Renal cortex interstitium (tissue), 11 donors: ENCODE results near the gene RERE. TPM values are rescaled to one million over a fixed set of nuclear protein-coding genes. Genes with fewer than 3 reads are reported as not detected.

Source experiments
- DNase-seq, 11 donors: peaks; one replicate each; pipeline ENCODE4 v3.0.0-alpha.2; 2013; ENCODE audit warnings: low read depth in 9 of 11, low spot score in 4 of 11; ENCODE audit errors: extremely low read depth in 1 of 11
- polyA plus RNA-seq, 3 donors: library from polyadenylated mRNA; unstranded; fragments of 120-200 nt; gene quantifications; one replicate each; pipeline ENCODE4 v1.2.1, GENCODE V29; 2013; ENCODE audit not compliant: insufficient read length in 3 of 3

RERE gene
- polyA plus RNA-seq, 3 donors = 149 to 169 (median 157) TPM

DNA sequence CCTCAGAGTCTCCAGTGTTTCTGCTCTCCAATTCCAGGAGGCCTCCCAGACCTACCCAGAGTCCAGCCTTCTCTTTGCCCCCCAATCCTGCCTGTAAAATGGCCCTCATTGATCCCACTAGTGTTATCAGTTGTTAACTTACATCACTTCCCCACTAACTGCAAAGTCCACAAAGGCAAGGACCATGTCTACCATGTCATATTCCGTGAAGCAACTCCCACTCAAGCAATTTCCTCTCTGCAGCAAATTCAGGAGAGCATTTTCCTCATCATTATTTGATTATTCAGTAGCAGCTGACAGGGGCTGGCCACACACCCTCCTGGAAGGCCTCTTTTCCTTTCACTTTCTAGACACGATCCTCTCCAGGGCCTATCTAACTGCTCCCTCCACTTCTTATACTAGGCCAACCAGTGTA is 153.5 kb downstream of the RERE start:
- DNase-seq = no peak

DNA sequence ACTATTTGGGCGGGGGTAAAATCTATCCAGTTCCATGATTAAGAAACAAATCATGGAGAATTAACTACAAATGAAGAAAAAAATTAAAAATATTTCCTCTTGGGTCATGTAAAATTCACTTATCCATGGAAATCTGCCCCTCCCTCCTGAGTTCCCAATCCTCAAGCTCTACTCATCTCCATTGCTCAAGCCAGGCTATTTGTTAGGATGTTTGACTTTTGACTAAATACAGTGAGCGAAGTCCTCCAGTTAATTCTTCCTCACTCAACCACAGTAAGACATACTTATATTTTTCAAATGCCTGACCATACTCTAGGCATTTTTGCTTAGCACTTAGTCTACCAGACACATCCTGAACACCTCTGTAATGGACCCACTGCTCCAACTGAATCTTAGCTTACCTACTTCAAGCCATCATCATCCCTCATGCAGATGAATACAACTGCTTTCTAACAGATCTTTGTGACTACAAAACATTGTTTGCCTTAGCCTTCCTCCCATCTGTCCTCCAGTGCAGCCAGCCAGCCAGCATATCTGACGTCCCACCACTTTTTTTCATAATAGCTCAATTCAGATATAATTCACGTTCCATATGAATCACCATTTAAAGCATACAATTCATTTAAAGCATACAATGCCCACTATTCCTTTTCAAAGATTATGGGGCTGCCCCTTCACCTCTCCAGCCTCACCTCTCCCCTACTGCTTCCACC is 154.2 kb downstream of the RERE start:
- no peak for DNase-seq

DNA sequence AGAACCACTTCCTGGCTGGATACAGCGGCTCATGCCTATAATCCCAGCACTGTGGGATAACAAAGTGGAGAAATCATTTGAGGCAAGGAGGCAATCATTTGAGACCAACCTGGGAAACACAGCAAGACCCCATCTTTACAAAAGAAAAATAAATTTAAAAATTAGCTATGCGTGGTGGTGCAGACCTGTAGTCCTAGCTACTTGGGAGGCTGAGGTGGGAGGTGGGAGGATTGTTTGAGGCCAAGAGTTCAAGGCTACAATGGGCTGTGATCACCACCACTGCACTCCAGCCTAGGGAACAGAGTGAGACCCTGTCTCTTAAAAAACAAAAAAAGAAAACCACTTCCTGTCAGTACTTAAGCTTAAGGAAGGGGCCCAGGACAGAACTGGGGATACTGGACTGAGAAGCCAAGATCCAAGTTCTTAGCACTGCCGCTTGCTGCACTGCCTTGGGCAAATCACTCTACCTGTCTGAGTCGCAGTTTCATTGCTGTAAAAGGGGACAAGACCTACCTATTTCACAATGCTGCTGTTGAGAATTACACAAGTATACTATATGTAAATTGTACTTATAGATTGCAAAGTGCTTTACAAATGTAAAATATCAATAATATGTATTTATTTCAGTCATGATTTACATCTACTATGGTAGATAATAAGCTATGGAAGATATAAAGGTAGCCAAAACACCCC is 154.9 kb downstream of the RERE start:
- no peak for DNase-seq

DNA sequence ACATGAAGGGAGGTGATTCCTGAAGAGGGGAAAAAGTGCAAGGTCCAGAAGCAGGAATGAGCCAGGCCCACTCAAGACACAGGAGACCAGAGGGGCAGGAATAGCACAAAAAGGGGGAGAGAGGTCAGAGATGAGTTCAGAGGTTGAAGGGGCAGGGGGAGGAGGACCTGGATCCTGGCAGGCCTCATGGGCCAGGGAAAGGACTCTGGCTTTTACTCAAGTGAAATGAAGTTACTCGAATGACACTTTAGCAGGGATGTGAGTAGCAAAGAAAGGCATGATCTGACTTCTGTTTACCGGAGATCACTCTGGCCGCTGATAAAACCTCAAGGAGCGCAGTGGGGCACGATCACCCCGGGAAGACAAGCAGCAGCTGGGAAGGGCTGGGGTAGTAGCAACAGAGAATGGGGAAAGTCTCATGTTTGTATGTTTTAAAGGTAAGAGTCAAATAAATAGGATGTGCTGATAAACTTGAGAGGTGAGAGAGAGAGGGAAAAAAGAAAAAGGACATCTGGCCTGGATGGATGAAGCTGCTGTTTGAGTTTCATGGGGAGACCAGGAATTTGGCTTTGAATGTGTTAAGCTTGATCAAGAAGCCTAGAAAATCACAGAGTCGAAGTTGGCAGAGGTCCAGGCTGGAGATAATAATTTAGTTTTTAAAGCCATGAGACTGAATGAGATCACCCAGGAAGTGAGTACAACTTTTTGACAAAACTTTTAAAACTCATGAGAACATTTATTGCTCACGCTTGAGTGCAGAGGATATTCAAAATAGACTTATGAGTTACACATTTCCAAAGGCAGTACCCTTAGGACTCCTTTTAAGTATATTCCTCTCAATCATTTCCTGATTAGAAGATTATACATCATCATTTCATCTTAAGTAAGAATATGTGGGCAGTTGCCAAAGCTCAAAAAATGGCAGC is 156.0 kb downstream of the RERE start:
- DNase-seq = peak in 1 of 11 donors; percentile 40

DNA sequence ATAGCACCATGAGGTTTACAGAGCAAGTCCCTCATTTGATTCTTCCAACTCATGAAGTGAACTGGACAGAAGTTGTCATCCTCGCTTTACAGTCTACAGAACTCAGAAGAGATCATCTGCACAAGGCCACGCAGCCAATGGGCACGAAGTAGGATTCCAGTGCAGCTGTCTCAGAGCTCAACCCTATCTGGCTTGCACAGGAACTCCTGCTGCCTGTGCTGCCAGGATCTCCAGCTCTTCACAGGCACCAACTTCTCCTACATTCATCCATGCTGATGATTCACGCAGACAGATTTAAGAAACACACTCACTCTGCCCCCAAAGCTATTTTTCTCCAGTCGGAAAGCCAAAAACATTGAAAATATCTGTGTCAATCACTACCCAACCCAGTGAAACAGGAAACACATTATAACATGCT is 157.0 kb downstream of the RERE start:
- DNase-seq = no peak

DNA sequence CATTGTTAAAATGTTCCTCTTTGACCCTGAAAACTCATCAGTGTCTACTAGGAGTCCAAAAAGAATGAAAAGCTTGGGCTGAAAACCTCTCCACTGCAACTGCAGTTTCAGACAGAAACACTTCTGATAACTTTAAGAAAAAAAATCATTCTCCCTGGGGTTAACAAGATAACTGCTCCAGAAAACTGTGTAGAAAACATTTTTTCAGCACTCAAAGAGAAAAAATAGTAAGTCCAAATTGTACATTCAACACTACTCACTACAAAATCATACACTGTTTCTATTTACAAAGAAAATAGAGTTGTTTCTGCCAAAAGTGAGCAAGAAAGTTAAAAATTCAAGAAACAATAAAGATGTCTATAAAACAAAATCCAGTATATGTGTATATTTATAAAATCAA is 157.8 kb downstream of the RERE start:
- no peak for DNase-seq

DNA sequence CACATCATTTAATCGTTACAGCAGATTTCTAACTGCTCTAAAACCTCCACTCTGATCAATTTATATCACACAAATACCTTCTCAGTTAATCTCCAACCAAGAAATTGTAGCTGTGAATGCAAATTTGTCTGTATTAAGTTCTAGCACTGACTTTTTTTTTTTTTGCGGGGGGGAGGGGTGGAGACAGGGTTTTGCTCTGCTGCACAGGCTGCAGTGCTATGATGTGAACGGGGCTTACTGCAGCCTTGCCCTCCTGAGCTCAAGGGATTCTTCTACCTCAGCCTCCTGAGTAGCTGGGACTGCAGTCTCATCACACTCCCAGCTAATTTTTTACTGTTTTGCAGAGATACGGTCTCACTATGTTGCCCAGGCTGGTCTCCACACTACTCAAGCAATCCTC is 163.6 kb downstream of the RERE start:
- peak in 1 of 11 donors; percentile 45 for DNase-seq

DNA sequence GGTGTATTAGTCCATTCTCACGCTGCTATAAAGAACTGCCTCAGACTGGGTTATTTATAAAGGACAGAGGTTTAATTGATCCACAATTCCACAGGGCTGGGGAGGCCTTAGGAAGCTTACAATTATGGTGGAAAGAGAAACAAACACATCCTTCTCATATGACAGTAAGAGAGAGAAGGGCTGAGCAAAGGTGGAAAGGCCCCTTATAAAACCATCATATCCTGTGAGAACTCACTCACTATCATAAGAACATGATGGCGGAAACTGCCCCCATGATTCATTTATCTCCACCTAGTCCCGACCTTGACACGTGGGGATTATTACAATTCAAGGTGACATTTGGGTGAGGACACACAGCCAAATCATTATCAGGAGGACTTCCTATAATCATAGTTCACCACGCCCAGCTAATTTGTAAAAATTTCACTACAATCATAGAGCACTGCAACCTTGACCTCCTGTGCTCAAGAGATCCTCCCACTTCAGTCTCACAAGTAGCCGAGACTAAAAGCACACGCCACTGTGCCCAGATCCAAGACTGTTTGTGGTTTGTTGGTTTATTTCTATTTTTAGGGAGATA is 164.9 kb downstream of the RERE start:
- DNase-seq = no peak

DNA sequence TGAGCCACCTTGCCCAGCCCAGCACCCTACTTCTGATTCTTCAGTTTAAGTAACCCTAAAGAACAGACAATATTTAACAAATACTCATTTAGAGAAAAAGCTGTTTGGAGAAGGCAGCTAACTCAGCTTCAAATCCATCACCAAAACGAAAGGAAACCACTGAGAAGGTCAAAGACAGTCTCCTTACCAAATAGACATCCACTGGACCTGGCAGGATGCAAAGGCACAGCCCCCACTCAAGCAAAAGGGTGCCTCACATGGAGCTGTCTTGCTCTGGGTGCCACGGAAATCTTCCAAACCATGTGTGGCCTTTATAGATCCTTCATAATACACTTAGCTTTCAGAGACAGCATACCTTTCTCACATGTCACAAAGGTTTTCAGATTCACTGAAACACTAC is 165.5 kb downstream of the RERE start:
- no peak for DNase-seq

DNA sequence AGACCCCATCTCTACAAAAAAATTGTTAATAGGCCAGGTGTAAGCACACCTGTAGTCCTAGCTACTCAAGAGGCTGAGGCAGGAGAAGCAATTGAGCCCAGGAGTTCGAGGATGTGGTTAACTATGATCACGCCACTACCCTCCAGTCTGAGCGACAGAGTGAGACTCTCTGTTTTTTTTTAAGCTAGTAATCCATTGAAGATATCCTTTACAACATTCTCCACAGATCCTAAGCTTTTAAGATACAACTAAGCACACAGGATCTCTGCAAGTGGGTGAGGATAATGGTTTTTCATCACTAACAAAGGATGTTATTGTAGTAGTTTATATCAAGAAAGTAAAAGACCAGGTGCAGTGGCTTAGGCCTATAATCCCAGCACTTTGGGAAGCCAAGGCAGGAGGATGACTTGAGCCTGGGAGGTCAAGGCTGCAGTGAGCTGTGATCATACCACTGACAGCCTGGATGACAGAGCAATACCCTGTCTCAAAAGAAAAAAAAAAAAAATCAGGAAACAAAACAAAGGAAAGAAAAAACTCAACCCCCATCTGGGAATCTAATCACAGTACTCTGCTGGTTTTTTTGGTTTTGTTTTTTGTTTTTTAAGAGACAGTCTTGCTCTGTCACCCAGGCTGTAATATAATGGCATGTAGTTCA is 166.1 kb downstream of the RERE start:
- DNase-seq = no peak

DNA sequence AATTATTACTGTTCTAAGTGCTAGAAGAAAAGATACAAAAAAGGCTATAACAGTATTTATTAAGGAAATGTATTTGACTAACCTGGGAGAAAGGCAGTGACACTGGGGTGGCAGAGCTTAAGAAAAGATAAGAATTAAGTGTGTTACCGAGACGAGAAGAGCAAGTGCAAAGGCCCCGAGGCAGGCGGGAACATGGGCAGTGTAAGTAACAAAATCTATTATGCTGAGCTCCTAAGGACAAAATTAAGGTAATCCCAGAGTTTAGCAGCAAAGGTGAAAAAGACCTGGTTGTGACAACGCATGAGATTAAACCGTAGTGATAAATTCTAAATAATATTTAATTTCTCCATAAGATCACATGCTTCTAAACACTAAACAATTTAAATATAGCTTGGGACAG is 167.6 kb downstream of the RERE start:
- no peak for DNase-seq

DNA sequence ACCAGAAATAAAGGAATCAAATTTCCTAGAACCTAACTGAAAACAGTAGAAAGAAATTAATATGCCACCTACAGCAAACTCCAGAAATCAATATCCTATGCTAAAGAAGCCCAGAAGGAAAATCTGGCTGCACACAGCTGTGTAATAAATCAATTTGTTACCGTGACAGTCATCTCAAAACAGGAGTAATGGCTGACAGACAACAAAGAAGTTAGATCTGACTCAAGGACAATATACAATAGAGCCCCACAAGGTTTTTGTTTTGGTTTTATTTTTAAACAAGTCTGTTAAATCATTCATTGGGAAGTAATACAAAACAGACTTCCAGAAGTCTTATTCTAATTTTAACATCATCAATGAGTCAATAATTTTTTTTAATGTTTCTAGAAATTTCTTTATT is 168.4 kb downstream of the RERE start:
- DNase-seq = no peak

DNA sequence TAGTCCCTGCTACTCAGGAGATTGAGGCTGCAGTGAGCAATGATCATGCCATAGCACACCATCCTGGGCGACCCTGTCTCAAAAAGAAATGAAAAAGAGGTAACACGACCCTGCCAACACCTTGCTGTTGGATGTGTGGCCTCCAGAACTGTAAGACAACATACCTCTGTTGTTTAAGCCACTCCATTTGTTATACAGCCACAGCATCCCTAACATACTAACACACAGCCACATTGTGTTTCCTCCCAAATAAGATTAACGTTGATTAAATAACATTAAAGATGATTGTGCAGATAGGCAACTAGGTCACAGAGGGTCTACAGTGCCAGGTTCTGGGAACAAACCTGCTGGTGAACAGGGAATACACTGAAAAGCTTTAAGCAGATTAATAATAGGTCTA is 170.4 kb downstream of the RERE start:
- DNase-seq = no peak

DNA sequence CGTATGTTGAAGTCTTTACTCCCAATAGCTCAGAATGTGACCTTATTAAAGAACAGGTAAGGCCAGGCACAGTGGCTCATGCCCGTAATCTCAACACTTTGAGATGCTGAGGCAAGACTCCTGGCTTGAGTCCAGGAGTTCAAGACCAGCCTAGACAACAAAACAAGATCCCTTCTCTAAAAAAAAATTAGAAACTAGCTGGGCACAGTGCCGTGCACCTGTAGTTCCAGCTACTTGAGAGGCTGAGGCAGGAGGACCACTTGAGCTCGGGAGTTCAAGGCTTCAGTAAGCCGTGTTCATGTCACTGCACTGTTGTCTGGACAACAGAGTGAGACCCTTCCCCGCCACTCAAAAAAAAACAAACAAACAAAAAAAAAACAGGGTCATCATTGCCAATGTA is 171.3 kb downstream of the RERE start:
- DNase-seq = no peak

DNA sequence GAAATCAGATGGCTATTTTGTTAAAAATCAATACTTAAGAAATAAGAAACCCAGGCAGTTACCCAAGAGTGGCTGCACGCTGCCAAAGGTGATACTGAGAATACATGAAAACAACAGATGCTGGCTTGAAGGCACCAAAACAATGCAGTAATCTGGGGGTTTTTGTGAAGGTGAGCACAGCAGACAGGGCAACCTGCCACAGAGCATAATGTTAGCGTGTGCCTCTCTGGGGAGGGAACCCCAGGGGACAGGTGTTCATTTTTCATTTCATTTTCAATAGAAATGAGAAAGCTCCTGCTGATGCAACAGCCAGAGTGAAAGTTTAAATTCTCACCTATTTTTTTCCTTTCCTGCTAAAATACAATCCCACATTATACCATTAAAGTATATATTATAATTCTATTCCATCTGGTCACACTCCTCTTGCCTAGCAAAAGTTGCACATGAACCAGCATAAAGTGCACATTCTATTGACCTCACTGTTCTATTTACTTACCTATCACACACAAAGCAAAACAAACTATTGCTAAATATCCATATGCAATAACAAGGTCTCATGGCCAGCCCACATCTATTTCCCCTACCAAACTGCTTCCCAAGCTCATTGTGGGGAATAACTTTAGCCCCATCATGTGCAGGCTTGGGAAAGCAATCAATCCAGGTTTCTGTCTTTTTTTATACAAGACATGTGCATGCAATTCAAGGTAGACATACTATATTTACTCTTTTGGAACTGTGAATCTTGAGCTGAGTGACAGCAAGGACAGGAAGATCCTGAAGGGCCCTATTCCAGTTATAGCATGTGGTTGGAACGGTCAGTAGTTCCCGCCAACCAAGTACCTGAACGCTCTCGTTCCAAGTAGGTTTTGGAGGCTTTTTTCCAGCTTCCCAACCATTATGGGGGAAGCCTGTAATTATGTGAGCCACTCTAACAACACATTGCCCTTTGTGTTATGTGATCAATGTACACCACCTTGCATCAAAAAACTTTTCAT is 173.6 kb downstream of the RERE start:
- DNase-seq = no peak

DNA sequence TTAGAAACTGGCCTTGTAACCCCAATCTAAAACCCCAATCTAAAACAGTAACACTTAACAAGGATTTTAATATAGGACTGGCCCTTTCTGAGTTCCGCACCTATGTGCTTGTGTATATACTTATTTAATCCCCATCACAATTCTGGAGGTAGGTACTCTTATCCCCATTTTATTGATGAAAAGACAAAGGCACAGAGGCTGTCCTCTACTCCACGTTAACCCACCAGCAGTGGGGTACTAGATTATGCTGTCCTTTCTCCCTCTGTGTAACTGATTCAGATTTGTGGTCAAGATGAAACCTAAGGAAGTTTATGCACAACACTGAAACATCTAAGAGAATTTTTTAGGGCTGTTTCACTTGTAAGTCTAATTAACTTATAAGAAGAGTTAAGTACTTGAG is 175.3 kb downstream of the RERE start:
- no peak for DNase-seq

DNA sequence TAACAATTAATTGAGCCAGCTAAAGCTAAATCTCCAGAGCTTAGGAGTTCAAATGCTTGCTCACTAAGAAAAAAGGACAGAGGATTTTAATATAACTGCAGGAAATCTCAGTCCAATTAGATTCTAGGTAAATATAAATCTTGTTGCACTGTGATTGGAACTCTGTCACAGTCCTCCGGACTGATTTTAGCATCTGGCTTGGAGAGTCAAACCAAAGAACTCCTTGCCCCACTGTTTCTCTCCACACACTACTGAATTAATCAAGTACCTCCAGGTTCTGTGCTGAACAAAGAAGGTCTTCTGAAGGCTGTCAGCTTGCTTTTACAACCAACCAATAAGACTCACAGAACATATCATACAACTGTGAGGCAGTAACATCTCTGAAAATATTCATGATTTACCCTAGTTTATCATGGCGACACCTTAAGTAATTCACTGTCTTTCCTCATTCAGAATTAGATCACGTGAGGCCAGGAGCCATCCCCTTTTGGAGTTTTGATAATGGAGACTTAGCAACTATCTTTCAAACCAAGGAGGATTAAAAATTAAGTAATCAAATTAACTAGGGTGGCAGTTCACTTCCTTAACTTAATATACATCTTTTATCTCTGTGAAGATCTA is 176.0 kb downstream of the RERE start:
- no peak for DNase-seq
